CD4-positive, alpha-beta T cell treated with Interleukin-12 subunit alpha and Interleukin-12 subunit beta, for 1 hour (primary cell): ENCODE results near the gene SEC14L6.
A peak's percentile ranks its signal among the peaks of the same experiment; 100 is the strongest.
"Not testable (repeated sequence)": the region's sequence is repeated elsewhere in the genome, so short reads cannot be mapped to it uniquely, and the experiment has no call there.

Experiments
- DNase-seq: peaks from one replicate; pipeline ENCODE4 v3.0.0-alpha.2; 2020

The SEC14L6 gene

GRCh38 chr22:30546616-30547015, at the start of gene SEC14L6:
Gene SEC14L6 (minus strand): TSS chr22:30546741. CDS start chr22:30546682, 59 bp downstream.
- DNase-seq = no peak

GRCh38 chr22:30596199-30596598, 49.7 kb upstream of the SEC14L6 start:
- no peak for DNase-seq

DNA sequence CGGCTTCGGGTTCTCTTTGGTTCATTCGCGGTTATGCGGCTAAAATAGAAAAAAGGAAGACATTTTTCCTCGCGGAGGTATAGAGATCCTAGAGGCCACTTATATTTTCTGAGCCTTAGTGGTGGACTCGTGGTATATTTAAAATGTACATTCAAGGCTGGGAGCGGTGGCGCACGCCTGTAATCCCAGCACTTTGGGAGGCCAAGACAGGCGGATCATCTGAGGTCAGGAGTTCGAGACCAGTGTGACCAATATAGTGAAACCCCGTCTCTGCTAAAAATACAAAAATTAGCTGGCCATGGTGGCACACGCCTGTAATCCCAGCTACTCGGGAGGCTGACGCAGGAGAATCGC, 45.8 kb upstream of the SEC14L6 start:
- DNase-seq = not testable (repeated sequence)

DNA sequence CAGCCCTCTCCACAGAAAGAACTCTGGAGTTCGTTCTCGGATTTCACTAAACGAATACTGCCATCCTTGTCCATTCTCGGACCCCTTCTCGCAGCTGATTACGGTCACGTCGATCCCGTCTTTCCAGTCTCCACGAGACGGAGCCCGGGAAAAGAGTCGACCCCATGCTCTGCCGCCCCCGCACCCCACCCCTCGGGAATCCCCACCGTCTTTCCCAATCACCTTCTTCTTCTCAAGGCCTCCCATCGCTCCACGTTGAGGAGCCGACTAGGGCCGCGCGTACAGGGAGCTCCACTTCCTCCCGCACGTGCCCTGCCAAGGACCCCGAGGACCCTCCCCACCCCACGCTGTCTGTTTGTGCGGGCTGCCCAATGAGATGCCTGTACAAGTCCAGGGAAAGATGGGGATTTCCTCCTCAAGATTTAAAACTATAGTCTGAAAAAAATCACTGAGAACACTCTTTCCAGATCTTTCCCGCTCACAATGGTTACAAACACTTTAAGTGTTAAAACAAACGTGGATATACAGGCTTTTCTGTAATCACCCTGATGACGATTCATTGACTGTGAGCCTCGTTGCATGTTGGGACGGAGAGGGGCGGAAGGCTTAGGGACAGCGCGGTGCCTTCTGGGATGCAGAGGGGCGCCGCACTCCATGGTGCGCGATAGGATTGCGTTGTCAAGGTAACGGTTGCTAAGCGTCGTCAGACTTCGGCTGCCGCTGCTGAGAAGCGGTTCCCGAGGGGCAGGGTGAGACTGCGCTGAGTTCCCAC, 45.2 kb upstream of the SEC14L6 start, which contains the start of gene PES1:
PES1 (minus strand) TSS at position 323 of the 772 bp plus-strand sequence; CDS start at position 246, 77 bp downstream.
- peak; percentile 97 for DNase-seq

- peak; percentile 10 for DNase-seq
Observed at GRCh38 chr22:30591191-30591587, 44.6 kb upstream of the SEC14L6 start.

DNA sequence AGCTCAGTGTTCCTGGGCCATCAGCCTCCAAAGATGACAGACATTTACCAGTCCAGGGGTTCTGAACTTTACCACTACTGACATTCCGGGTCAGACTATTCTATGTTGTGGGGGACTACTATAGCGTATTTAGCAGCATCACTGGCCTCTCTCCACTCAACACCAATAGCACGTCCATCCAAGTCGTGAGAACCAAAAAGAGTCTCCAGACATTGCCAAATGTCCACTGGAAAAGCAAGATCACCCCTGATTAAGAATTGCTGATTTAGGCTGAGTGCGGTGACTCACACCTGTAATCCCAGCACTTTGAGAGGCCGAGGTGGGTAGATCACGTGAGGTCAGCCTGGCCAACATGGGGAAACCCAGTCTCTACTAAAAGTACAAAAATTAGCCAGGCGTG, 39.9 kb upstream of the SEC14L6 start:
- DNase-seq = no peak

- DNase-seq = no peak
Observed at GRCh38 chr22:30584441-30584840, 37.9 kb upstream of the SEC14L6 start.

DNA sequence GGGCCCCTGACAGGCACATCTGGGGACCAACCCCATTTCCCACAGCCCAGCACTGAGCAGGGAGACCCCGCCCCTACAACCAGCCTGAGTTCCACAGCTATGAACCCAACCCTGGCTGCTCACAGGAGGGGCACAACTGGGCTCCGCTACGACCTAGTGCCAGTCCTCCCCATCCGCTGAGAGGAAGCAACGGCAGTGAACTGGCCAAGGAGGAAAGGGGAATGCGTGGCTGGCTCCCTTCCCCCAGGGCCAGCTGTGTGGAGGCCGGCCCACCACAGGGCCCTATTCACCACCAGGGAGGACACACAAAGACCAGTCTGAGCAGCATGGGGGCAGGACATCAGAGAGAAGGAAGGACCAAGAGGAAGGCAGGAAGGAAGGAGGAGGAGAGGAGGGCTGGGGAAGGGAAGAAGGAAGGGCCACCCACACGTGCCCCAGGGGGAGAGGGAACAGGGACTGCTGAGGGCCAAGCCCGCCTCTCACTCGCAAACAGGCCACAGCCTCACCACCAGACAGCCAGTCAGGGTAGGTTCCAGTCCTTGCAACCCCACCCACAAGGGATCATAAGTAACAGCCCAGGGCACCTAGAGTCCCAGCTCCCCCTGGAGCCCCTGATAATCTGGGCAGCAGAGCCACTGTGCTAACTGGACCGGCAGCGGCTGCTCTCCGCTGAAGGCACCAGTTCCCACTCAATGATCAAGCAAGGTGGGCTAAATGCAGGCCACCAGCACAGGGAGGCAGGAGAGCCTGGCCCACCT, 36.4 kb upstream of the SEC14L6 start:
- DNase-seq = no peak

DNA sequence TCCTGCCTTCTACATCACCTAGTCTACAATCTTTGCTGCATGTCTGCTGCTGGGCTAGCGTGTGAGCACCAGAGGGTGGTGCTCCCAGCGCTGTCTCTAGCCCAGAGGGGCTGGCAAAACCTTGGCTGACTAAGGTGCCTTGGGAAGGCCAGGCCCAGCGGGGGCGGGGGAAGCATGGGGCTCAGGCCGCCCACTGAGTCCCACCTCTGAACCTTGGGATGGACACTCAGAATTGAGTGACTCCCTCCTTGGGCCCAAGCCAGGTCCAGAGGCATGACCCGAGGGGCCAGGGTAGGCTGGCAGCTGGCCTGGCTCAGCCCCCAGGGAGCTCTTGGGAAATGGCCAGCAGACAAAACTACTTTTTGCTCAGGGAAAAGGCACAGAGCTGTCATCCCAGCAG, 35.5 kb upstream of the SEC14L6 start:
- no peak for DNase-seq

- no peak for DNase-seq
Observed at GRCh38 chr22:30580896-30581295, 34.4 kb upstream of the SEC14L6 start.

DNA sequence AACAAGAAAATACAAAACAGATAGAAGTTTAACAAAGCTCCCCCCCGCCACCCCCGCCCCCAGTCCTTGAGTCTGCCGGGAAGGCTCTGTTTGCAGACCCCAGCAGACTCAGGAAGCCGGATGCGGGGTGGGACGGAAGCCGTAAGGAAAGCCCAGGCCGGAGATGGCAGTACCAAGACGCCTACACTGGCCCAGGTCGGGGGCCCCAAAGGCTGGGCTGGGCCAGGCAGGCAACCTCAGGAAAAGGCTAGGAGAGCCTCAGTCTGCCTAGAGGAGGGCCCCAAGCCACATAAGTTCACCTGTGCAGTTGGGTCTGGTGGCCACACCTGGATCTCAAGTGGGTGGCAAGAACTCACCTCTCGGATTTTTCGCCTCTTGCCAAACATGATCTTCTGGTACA, 31.9 kb upstream of the SEC14L6 start:
- no peak for DNase-seq

DNA sequence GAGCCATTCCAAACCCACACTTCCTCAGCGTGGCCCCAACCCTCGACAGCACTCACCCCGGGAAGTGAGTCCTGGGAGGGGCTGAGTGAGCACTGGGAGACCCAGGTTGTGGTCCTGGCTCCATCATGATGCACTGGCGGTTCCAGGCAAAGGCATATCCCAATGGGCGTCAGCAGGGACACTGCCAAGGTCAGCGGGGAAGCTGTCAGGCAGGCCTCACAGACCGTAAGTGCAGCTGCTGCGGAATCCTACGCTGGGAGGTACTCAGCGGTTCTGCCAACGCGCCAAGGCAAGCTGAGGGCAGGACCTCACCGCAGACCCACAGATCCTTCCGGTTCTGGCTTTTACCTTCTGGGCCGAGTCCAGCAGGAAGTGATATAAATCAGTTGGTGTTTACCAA, 29.3 kb upstream of the SEC14L6 start:
- DNase-seq = no peak

DNA sequence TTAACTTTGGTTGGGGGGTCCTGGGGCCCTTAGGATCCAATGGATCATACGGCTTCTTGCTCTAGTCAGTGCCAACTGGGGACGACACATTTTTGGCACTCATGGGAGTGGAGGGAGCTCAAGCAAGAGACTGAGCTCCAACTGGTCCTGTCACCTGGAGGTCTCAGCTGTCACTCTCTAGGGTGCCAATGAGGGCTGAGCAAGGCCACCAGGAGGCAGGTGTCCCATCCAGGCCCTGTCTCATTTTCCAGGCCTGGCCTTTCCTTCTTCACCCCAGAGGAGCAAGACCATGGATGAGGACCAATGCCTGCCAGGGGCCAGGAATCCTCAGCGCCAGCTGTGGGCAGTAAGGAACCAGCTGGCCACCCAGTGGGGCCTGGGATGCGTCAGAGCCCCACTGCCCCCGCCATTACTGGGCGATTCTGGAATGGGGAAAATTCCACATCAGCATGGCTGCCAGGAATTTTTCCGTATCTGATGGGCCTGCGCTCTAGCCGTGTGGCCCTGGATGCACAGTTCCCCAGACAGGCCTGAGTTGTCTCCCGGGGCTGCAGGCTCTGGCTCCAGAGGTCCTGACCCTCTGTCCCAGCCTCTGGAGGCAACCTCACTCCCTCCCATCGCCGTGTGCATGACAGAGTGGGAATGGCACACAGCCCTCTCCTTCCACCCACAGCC, 28.6 kb upstream of the SEC14L6 start:
- no peak for DNase-seq

- DNase-seq = no peak
Observed at GRCh38 chr22:30574095-30574981, 27.8 kb upstream of the SEC14L6 start, which contains the start of gene GAL3ST1. Gene GAL3ST1 (minus strand): TSS chr22:30574665. CDS start chr22:30557392, 17,273 bp downstream.

DNA sequence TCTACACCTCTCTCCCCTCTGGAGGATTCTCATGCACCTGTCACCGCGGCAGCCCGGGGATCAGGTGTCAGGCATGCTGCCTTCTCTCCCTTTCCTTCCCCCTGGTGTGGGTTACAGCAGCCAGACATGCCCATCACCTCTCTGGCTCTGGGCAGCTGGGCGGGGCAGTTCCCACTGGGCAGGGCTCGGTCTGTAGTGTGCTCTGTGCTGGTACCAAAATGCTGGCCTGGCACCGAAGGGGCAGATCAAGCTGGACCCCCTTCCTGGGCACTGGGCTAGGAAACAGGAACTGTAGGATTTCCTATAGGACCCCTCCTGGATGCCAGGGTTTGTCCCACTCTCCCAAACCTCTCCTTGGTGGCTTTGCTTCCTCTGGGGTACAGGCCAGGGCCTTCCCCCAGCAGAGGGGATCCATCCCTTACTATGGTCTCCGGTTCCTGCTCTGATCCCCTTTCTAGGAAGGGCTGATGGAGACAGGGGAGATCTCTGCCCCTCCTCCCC, 27.1 kb upstream of the SEC14L6 start:
- DNase-seq = no peak

- DNase-seq = no peak
Observed at GRCh38 chr22:30572840-30573593, 26.5 kb upstream of the SEC14L6 start.

DNA sequence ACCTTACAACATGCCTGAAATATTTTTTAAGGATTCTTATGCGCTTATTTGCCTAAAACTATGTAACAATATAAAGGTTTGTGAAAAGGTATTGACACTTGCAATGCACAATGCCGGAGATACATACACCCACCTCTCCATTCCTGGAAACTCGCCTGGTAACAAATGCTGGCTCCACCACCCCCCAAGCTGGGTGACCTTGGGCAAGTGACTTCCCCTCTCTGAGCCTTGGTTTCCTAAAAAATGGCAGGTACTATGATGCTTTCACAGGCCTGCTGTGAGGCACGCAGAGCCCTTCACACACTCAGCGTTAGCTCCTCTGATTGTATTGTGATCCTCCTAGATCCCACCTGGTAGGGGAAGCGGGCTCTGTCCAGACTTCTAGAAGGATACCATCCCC, 25.7 kb upstream of the SEC14L6 start:
- DNase-seq = no peak

DNA sequence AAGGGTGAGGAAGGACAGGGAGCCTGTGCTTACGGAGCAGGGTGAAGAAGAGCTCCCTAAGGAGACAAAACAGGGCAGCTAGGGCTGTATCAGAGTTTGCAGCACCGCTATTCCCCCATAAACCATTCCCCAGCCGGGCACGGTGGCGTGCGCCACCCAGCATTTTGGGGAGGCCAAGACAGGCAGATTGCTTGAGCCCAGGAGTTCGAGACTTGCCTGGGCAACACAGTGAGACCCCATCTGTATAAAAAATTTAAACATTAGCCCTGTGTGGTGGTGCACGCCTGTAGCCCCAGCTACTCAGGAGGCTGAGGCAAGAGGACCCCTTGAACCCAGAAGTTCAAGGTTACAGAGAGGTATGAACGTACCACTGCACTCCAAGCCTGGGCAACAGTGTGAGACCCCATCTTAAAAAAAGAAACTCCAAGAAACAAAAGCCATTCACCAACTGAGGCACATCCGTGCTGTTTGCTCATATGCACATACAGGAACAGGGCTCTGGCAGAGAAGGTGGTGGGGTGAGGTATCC, 23.2 kb upstream of the SEC14L6 start:
- DNase-seq = no peak

GRCh38 chr22:30568137-30568805, 21.7 kb upstream of the SEC14L6 start:
- DNase-seq = no peak

- DNase-seq = not testable (repeated sequence)
Observed at GRCh38 chr22:30567277-30567676, 20.7 kb upstream of the SEC14L6 start.

DNA sequence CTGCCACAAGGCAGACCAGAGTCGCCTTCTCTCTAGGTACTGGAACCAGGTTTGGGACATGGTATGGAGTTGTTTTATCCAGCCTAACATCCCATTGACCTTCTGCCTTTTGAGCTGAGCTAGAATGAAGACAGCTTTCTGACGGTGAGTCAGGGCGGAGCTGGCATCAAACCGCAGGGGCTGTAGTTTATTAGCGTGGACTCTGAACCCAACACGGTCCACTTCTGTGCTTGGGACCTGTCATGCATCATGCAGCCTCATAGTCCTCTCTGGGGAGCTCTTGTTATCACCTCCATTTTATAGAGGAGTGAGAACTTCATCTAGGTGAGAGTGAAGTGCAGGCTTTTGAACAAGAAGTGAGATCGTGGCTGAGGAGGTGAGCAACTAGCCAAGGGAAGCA, 19.6 kb upstream of the SEC14L6 start:
- DNase-seq = no peak
